IPS-18a (cell line): ENCODE results near the gene CDC26.

ENCODE experiments used
- H3K27ac ChIP-seq: one replicate; pipeline ENCODE4 v1.5.1; 2013; ENCODE audit warnings: low read length
- H3K27me3 ChIP-seq: one replicate; pipeline ENCODE4 v1.6.1; 2013; ENCODE audit warnings: mild to moderate bottlenecking, low read length; ENCODE audit not compliant: control insufficient read depth, insufficient read depth
- H3K36me3 ChIP-seq: one replicate; pipeline ENCODE4 v1.6.1; 2013; ENCODE audit warnings: low read depth, low read length; ENCODE audit not compliant: control insufficient read depth
- H3K4me1 ChIP-seq: one replicate; pipeline ENCODE4 v1.6.1; 2013; ENCODE audit warnings: low read depth, low read length; ENCODE audit not compliant: control insufficient read depth
- H3K4me3 ChIP-seq: one replicate; pipeline ENCODE4 v1.5.1; 2013; ENCODE audit warnings: low read length
- H3K9ac ChIP-seq: one replicate; pipeline ENCODE4 v1.6.1; 2013; ENCODE audit warnings: mild to moderate bottlenecking, low read length, moderate library complexity
- H3K9me3 ChIP-seq: one replicate; pipeline ENCODE4 v1.6.1; 2013; ENCODE audit warnings: low read depth, low read length; ENCODE audit not compliant: control insufficient read depth

Gene CDC26

GRCh38 chr9:113275157-113276131 is at the start of gene CDC26, which contains the start of gene PRPF4:
CDC26 (minus strand) TSS chr9:113275572; CDS start chr9:113272507, 3,065 bp downstream.
PRPF4 (plus strand) TSS chr9:113275658; CDS start chr9:113275744, 86 bp downstream.
- Histone ChIP-seq H3K9me3 (no peaks in the 10 kb centered on the region), H3K4me3 (peak within 1 kb of the TSS; percentile 88), H3K4me1 (no peaks in the 10 kb centered on the region), H3K27me3 (no peaks in the 10 kb centered on the region), H3K9ac (peak within 1 kb of the TSS; percentile 93), H3K27ac (peak within 1 kb of the TSS; percentile 78), H3K36me3 (peaks cover 47% of the 10 kb centered on the region)

- Histone ChIP-seq H3K27me3 (no peaks in the 10 kb centered on the region), H3K9me3 (no peaks in the 10 kb centered on the region), H3K9ac (no peak overlapping the region), H3K4me3 (no peak overlapping the region), H3K36me3 (no peaks in the 10 kb centered on the region), H3K4me1 (no peaks in the 10 kb centered on the region), H3K27ac (no peak overlapping the region)
Observed at GRCh38 chr9:113322671-113323070, 47.3 kb upstream of the CDC26 start.

DNA sequence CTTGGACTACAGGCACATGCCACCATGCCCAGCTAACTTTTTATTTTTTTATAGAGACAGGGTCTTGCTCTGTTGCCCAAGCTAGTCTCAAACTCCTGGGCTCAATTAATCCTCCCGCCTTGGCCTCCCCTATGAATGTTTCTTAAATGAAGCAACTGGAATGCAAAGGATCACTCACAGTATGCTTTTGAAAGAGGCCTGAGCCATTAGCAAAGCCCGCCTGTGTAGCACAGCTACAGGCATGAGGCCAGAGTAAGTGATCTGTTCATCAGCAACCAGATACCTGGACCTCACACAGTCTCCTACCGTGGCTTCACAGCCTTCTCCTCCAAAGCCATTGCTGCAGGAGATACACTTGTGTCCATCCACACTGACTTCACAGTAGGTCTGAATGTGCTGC is 44.7 kb upstream of the CDC26 start:
- H3K9ac ChIP-seq, result no peak overlapping the region
- H3K36me3 ChIP-seq, result no peaks in the 10 kb centered on the region
- H3K9me3 ChIP-seq, result no peaks in the 10 kb centered on the region
- H3K27ac ChIP-seq, result no peak overlapping the region
- H3K4me1 ChIP-seq, result no peaks in the 10 kb centered on the region
- no peaks in the 10 kb centered on the region for H3K27me3 ChIP-seq
- no peak overlapping the region for H3K4me3 ChIP-seq

GRCh38 chr9:113319054-113319453 is 43.7 kb upstream of the CDC26 start:
- Histone ChIP-seq H3K27ac (no peak overlapping the region), H3K36me3 (no peaks in the 10 kb centered on the region), H3K27me3 (no peaks in the 10 kb centered on the region), H3K4me1 (no peaks in the 10 kb centered on the region), H3K9ac (no peak overlapping the region), H3K9me3 (no peaks in the 10 kb centered on the region), H3K4me3 (no peak overlapping the region)

DNA sequence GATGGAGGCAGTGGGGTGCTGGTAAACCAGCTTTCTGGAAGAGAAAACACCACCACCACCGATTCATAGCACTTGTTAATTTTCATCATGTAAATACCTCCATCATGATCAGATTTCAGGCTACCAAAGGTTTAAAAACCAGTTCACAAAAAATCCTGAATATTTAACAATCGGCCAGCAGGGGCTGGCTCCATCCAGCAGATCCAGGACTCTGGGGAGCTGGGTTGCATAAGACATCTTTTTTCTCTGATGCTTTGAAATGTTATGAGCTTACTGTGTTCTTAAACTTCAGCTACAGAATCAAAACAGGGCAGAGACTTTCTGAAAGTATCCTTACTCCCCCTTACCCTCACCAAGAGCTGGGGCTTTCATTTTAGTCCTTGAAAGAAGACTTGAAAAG is 42.4 kb upstream of the CDC26 start:
- Histone ChIP-seq H3K4me1 (no peaks in the 10 kb centered on the region), H3K36me3 (no peaks in the 10 kb centered on the region), H3K27ac (no peak overlapping the region)

DNA sequence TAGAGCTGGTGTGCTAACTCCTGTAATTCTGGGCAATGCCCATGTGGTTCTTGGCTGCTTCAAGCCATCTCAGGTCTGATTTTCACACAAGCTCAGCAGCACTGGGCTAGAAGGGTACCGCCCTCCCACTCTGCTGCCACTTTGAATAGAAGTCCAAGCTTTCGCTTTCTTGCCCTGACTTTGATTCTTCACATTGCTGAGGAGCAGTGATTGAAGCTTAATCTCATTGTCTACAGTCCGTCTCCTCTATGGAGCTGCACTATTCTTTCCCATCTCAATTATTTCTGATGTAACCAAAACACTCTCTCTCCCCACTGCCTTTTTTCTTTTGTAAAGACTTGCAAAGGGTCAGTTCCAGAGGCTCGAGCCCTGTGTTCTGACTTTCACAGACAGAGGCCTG is 40.7 kb upstream of the CDC26 start:
- no peak overlapping the region for H3K27ac ChIP-seq
- H3K9ac ChIP-seq, result no peak overlapping the region
- H3K4me1 ChIP-seq, result no peaks in the 10 kb centered on the region
- no peaks in the 10 kb centered on the region for H3K36me3 ChIP-seq
- no peak overlapping the region for H3K4me3 ChIP-seq
- H3K9me3 ChIP-seq, result no peaks in the 10 kb centered on the region
- H3K27me3 ChIP-seq, result no peaks in the 10 kb centered on the region

More for the DNA sequence above, 42.4 kb upstream of the CDC26 start:
- Histone ChIP-seq H3K9ac (no peak overlapping the region), H3K27me3 (no peaks in the 10 kb centered on the region), H3K9me3 (no peaks in the 10 kb centered on the region), H3K4me3 (no peak overlapping the region)

DNA sequence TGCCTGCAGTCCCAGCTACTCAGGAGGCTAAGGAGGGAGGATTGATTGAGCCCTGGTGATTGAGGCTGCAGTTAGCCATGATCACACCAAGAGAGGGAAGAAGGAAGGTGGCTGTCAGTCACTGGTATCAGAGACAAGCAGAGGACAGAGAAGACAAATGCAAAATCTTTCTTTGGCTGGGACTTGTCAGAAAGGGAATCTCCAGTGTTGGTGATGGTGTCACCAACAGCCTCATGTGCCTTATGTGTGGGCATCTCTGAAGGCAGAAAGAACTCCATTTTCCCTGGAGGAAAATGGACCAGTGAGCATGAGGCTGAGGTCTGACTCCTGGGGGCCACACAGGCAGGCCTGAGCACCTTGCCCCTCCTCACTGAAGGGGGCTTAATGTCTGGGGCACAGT is 39.9 kb upstream of the CDC26 start:
- Histone ChIP-seq H3K9me3 (no peaks in the 10 kb centered on the region), H3K27ac (no peak overlapping the region), H3K36me3 (no peaks in the 10 kb centered on the region), H3K27me3 (no peaks in the 10 kb centered on the region), H3K4me1 (no peaks in the 10 kb centered on the region), H3K4me3 (no peak overlapping the region), H3K9ac (no peak overlapping the region)

DNA sequence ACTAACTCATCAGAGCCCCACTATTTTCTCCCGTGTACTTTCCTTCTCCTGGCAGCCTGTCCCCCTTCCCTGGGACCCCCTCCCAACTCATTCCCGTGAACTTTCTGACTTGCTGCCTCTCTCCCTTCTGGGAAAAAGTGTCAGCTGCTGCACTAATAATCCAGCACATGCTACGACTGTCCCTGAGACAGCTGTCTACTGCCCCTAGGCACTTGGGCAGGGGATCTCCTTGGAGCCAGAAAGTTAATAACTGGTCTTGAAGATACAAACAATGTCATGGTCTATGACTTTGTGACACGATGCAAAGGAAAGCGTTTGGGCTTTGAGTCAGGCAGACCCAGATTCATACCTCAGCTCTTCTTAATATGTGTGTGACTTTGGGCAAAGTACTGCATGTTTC is 37.9 kb upstream of the CDC26 start:
- Histone ChIP-seq H3K9ac (no peak overlapping the region), H3K27me3 (no peaks in the 10 kb centered on the region), H3K4me1 (no peaks in the 10 kb centered on the region), H3K36me3 (no peaks in the 10 kb centered on the region), H3K4me3 (no peak overlapping the region), H3K9me3 (no peaks in the 10 kb centered on the region), H3K27ac (no peak overlapping the region)

DNA sequence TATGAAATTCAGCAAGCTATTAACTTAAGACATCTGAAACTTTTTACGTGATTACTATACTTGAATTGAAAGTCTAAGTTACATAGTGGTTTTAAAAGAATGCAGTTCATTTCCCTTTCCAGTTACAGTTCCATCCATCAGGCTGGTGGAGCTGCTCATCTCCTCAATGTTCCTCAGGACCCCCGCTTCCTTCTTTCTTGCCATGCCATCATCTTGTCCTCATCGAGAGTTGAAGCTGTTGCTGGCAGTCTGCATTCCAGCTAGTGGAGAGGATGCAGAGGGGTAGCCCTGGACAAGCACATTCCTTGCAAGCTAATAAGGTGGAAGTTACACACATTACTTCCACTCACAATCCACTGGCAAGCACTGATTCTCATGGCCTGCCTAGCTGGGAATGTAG is 36.6 kb upstream of the CDC26 start:
- H3K9me3 ChIP-seq, result no peaks in the 10 kb centered on the region
- H3K27ac ChIP-seq, result no peak overlapping the region
- no peaks in the 10 kb centered on the region for H3K27me3 ChIP-seq
- no peaks in the 10 kb centered on the region for H3K36me3 ChIP-seq
- H3K4me1 ChIP-seq, result no peaks in the 10 kb centered on the region
- H3K4me3 ChIP-seq, result no peak overlapping the region
- no peak overlapping the region for H3K9ac ChIP-seq

- Histone ChIP-seq H3K27ac (no peak overlapping the region), H3K4me1 (no peaks in the 10 kb centered on the region), H3K4me3 (no peak overlapping the region)
Observed at GRCh38 chr9:113310538-113310937, 35.2 kb upstream of the CDC26 start.

DNA sequence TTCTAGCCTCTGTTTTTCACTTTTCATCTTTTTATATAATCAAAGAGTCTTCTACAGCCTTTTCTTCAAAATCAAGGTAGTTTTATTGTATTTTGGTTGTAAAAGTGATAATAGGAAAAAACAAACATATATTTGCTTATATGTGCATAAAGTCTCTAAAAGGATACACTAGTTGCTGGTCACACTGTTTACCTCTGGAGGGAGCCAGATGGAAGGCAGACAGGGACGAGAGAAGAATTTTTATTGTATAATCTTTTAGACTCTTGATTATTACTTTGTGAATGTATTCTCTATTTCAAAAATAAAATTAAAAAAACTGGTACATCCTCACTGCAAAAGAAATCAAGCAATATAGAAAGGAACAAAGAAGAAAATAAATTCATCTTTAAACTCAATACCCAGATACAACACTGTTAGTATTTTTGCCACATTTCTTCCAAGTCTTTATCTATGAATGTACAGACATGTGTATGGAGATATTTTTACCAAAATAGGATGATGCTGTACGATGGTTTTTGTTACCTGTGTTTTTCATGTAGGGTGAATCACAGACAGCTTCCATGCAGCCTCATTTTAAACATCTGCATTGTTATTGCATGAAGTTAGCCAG is 33.9 kb upstream of the CDC26 start:
- no peaks in the 10 kb centered on the region for H3K27me3 ChIP-seq
- H3K4me1 ChIP-seq, result no peaks in the 10 kb centered on the region
- no peak overlapping the region for H3K4me3 ChIP-seq
- no peaks in the 10 kb centered on the region for H3K36me3 ChIP-seq
- no peak overlapping the region for H3K27ac ChIP-seq
- no peak overlapping the region for H3K9ac ChIP-seq
- H3K9me3 ChIP-seq, result no peaks in the 10 kb centered on the region

More at GRCh38 chr9:113310538-113310937, 35.2 kb upstream of the CDC26 start:
- Histone ChIP-seq H3K9ac (no peak overlapping the region), H3K27me3 (no peaks in the 10 kb centered on the region), H3K36me3 (no peaks in the 10 kb centered on the region), H3K9me3 (no peaks in the 10 kb centered on the region)
